Stimulated activated CD4-positive, alpha-beta T cell treated with anti-CD3 and anti-CD28 coated beads, Interleukin-12 subunit alpha, Interleukin-12 subunit beta, amount 100 ng/mL, for 24 hours (primary cell): ENCODE results near the gene SNAPC2.
"Not testable (repeated sequence)": the region's sequence is repeated elsewhere in the genome, so short reads cannot be mapped to it uniquely, and the experiment has no call there.

Source experiments
- DNase-seq, 2 experiments: peaks; one replicate each; pipeline ENCODE4 v3.0.0-alpha.2; 2020; ENCODE audit warnings: low read depth in 2 of 2

The SNAPC2 gene

GRCh38 chr19:7888145-7888825, 31.9 kb upstream of the SNAPC2 start, which contains the start of gene LRRC8E:
LRRC8E (plus strand) TSS chr19:7888510; CDS start chr19:7895604, 7,094 bp downstream.
- peak in 1 of 2 experiments; percentile 49 for DNase-seq

GRCh38 chr19:7888826-7889217, 31.3 kb upstream of the SNAPC2 start:
- no peak for DNase-seq

GRCh38 chr19:7893362-7894101, 26.6 kb upstream of the SNAPC2 start:
- not testable (repeated sequence) for DNase-seq

- no peak for DNase-seq
These were observed 25.4 kb upstream of the SNAPC2 start for GRCh38 chr19:7894612-7895309.

GRCh38 chr19:7895565-7895964, 24.6 kb upstream of the SNAPC2 start:
- no peak for DNase-seq

- DNase-seq = no peak
These were observed 22.8 kb upstream of the SNAPC2 start for GRCh38 chr19:7897292-7897691.

GRCh38 chr19:7898967-7899366, 21.2 kb upstream of the SNAPC2 start:
- no peak for DNase-seq

- DNase-seq = no peak
These were observed 20.3 kb upstream of the SNAPC2 start for GRCh38 chr19:7899751-7900378.

- DNase-seq = no peak
These were observed 19.7 kb upstream of the SNAPC2 start for GRCh38 chr19:7900401-7900870.

GRCh38 chr19:7900931-7901330, 19.2 kb upstream of the SNAPC2 start:
- DNase-seq = no peak

- no peak for DNase-seq
These were observed 18.8 kb upstream of the SNAPC2 start for GRCh38 chr19:7901337-7901736.

- DNase-seq = no peak
These were observed 17.3 kb upstream of the SNAPC2 start for GRCh38 chr19:7902796-7903243.

- DNase-seq = peak; percentile 100
These were observed 16.7 kb upstream of the SNAPC2 start, which contains the start of gene MAP2K7 for GRCh38 chr19:7903244-7904073. MAP2K7 (plus strand) TSS chr19:7903877; CDS start chr19:7903945, 68 bp downstream.

- DNase-seq = peak in 1 of 2 experiments; percentile 40
These were observed 15.8 kb upstream of the SNAPC2 start for GRCh38 chr19:7904074-7905020.

GRCh38 chr19:7905268-7905667, 14.9 kb upstream of the SNAPC2 start:
- DNase-seq = no peak

- DNase-seq = no peak
These were observed 14.3 kb upstream of the SNAPC2 start for GRCh38 chr19:7905859-7906258.

GRCh38 chr19:7907122-7907521, 13.0 kb upstream of the SNAPC2 start:
- no peak for DNase-seq

- no peak for DNase-seq
These were observed 12.6 kb upstream of the SNAPC2 start for GRCh38 chr19:7907544-7907943.

GRCh38 chr19:7908078-7908699, 11.9 kb upstream of the SNAPC2 start:
- DNase-seq = no peak
